KMS-11 (cell line): Measurements from ENCODE around the gene TRIM47.

ENCODE experiments used
- H2AFZ ChIP-seq: fragments of 200-600 bp; sonication (generic); 2 replicates; pipeline ENCODE4 v1.6.1; 2016; ENCODE audit warnings: antibody characterized with exemption, mixed run types, low read depth
- H3K27ac ChIP-seq: fragments of 200-600 bp; sonication (generic); 2 replicates; pipeline ENCODE4 v1.6.1; 2016; ENCODE audit warnings: mild to moderate bottlenecking, mixed run types
- H3K27me3 ChIP-seq: fragments of 200-600 bp; sonication (generic); 2 replicates; pipeline ENCODE4 v1.6.1; 2017; ENCODE audit warnings: mild to moderate bottlenecking, low read depth, mixed run types, moderate library complexity; ENCODE audit not compliant: insufficient read depth
- H3K36me3 ChIP-seq: fragments of 200-600 bp; sonication (generic); 2 replicates; pipeline ENCODE4 v1.6.1; 2017; ENCODE audit warnings: mild to moderate bottlenecking, mixed run types; ENCODE audit not compliant: insufficient read depth
- H3K4me1 ChIP-seq: fragments of 200-600 bp; sonication (generic); 2 replicates; pipeline ENCODE4 v1.6.1; 2016; ENCODE audit warnings: mild to moderate bottlenecking, low read depth, mixed run types; ENCODE audit not compliant: poor library complexity, severe bottlenecking
- H3K4me2 ChIP-seq: fragments of 200-600 bp; sonication (generic); 2 replicates; pipeline ENCODE4 v1.7.0; 2016; ENCODE audit warnings: mild to moderate bottlenecking, mixed run types
- H3K4me3 ChIP-seq: fragments of 200-600 bp; sonication (generic); IDR thresholded peaks from 2 replicates; pipeline ENCODE4 v1.6.1; 2017; ENCODE audit warnings: low read depth, low read length, mixed read lengths; ENCODE audit not compliant: insufficient read depth
- H3K79me2 ChIP-seq: fragments of 200-600 bp; sonication (generic); 2 replicates; pipeline ENCODE4 v1.6.1; 2016; ENCODE audit warnings: low read depth, mixed run types; ENCODE audit not compliant: insufficient read depth
- H3K9ac ChIP-seq: fragments of 200-600 bp; sonication (generic); 2 replicates; pipeline ENCODE4 v1.6.1; 2016; ENCODE audit warnings: mild to moderate bottlenecking, mixed run types
- H4K20me1 ChIP-seq: fragments of 200-600 bp; sonication (generic); 2 replicates; pipeline ENCODE4 v1.6.1; 2016; ENCODE audit warnings: mild to moderate bottlenecking, mixed run types; ENCODE audit not compliant: insufficient read depth
- CTCF ChIP-seq: fragments of 200-600 bp; sonication (generic); conservative IDR thresholded peaks from 2 replicates; pipeline ENCODE4 v1.6.1; 2017; ENCODE audit warnings: low read depth, mild to moderate bottlenecking, antibody characterized with exemption, low read length, moderate library complexity, mixed read lengths

Gene TRIM47

GRCh38 chr17:75920045-75920560 is 41.7 kb upstream of the TRIM47 start:
- no peak overlapping the region for H3K9ac ChIP-seq
- no peak overlapping the region for H3K4me3 ChIP-seq
- H3K27ac ChIP-seq = no peak overlapping the region
- no peaks in the 10 kb centered on the region for H4K20me1 ChIP-seq
- no peaks in the 10 kb centered on the region for H3K27me3 ChIP-seq
- H3K4me2 ChIP-seq = no peak overlapping the region
- H3K36me3 ChIP-seq = no peaks in the 10 kb centered on the region
- no peak overlapping the region for H2AFZ ChIP-seq
- no peaks in the 10 kb centered on the region for H3K79me2 ChIP-seq
- no peak for TF ChIP-seq CTCF
- no peaks in the 10 kb centered on the region for H3K4me1 ChIP-seq

DNA sequence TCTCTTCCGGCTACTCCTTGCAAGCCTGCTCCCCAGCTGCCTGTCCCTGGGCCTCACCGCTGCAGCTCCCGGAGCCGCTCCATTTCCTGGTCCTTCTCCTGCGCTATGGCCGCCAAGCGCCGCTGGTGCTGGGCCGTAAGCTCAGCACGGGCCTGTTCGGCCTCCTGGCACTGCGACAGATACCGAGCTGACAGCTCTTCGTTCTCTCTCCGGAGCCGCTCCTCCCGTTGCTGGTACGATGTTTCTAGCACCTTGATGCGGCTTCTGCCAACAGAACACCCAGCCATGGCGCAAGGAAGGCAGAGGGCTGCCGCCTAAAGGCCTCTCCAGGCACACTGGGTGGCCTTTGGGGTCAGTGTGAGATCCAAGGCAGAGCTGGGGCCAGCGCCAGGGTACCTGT is 41.2 kb upstream of the TRIM47 start:
- TF ChIP-seq CTCF = no peak
- no peaks in the 10 kb centered on the region for H3K36me3 ChIP-seq
- no peak overlapping the region for H2AFZ ChIP-seq
- no peak overlapping the region for H3K27ac ChIP-seq
- H3K9ac ChIP-seq = no peak overlapping the region
- no peaks in the 10 kb centered on the region for H3K4me1 ChIP-seq
- no peaks in the 10 kb centered on the region for H4K20me1 ChIP-seq
- H3K27me3 ChIP-seq = no peaks in the 10 kb centered on the region
- H3K4me3 ChIP-seq = no peak overlapping the region
- H3K79me2 ChIP-seq = no peaks in the 10 kb centered on the region
- no peak overlapping the region for H3K4me2 ChIP-seq

DNA sequence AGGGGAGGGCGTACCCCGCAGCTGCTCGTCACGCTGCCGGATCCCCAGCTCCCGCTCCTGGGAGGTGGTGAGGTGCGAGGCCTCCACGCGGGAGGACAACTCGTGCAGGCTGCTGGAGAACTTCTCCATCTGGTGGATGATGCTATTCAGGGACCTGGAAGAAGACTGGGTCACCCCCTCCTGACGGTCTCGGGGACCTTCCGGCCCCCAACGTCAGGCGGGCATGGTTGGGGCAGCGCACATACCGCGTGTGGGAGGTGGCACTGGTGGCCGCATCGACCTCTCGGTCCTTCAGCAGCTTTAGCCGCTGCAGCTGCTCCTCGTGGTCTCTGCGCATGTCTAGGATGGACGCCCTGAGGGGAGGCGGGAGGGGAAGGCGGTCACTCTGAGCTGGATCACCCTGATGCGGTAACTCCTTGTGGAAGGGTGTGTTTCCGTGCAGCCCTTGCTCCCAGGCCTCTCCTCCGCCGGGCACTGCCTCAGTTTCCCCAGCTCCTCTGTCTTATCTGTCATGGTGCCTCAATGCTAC is 39.6 kb upstream of the TRIM47 start:
- no peak for TF ChIP-seq CTCF
- H3K4me2 ChIP-seq = no peak overlapping the region
- no peaks in the 10 kb centered on the region for H3K27me3 ChIP-seq
- no peaks in the 10 kb centered on the region for H4K20me1 ChIP-seq
- H3K36me3 ChIP-seq = no peaks in the 10 kb centered on the region
- H3K4me1 ChIP-seq = peaks cover 3% of the 10 kb centered on the region
- H3K27ac ChIP-seq = no peak overlapping the region
- H3K4me3 ChIP-seq = no peak overlapping the region
- no peak overlapping the region for H2AFZ ChIP-seq
- no peaks in the 10 kb centered on the region for H3K79me2 ChIP-seq
- H3K9ac ChIP-seq = no peak overlapping the region

DNA sequence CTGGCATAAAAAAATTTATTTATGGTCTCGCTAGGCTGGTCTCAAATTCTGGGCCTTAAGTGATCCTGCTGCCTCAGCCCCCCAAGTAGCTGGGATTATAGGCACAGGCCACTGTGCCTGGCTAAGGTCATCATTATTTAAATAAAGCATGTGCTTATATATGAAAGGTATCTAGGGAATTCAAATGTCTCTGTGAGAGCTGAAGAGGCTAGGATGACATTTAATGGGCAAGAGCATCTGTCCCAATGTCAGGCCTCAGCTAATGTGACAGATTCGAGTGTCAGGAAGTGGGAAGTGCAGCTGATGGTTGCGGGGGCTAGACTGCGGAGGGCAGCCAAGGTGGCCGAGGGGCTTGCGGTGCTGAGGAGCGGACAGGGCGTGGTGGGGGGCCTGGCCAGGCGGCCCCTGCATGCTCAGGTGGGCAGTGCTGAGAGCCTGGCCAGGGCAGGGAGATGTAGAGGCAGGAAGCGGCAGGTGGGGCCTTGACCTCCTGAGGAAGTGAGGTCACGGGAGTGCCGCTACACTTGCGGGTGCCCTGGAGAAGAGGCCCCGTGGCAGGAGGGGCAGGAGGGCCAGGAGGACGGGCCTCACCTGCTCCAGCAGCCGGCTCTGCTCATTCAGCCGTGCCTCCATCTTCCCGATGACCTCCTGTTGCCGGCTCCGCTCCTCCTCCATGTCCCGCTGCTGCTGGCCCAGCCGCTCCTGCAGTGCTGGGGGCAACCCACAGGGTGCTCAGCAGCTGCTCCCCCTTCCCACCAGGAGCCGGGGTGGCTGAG is 38.9 kb upstream of the TRIM47 start:
- H3K27ac ChIP-seq = no peak overlapping the region

More for the DNA sequence above, 38.9 kb upstream of the TRIM47 start:
- no peaks in the 10 kb centered on the region for H3K79me2 ChIP-seq
- no peak for TF ChIP-seq CTCF
- H2AFZ ChIP-seq = no peak overlapping the region
- H3K4me2 ChIP-seq = no peak overlapping the region
- no peak overlapping the region for H3K9ac ChIP-seq
- H4K20me1 ChIP-seq = no peaks in the 10 kb centered on the region
- H3K27me3 ChIP-seq = no peaks in the 10 kb centered on the region
- H3K4me1 ChIP-seq = peaks cover 9% of the 10 kb centered on the region
- no peak overlapping the region for H3K4me3 ChIP-seq
- H3K36me3 ChIP-seq = no peaks in the 10 kb centered on the region
